Stimulated activated CD8-positive, alpha-beta memory T cell treated with anti-CD3 and anti-CD28 coated beads, Interleukin-7, amount 100 ng/mL, for 4 hours (primary cell): ENCODE data around the gene HSPA1B.

Source experiments
- DNase-seq, 2 donors: peaks; one replicate each; pipeline ENCODE4 v3.0.0-alpha.2; 2020; ENCODE audit warnings: low read depth in 2 of 2

HSPA1B gene

GRCh38 chr6:31878726-31879125, 51.2 kb downstream of the HSPA1B start, which contains the start of gene SLC44A4:
SLC44A4 (minus strand) TSS chr6:31878997; CDS start chr6:31878980, 17 bp downstream.
- no peak for DNase-seq

GRCh38 chr6:31879143-31879542, 51.6 kb downstream of the HSPA1B start:
- DNase-seq: no peak
